H1 (cell line): ENCODE data around the gene SAFB. TPM values are rescaled to one million over a fixed set of nuclear protein-coding genes. Genes with fewer than 3 reads are reported as not detected.

Source experiments
- CTCF ChIP-seq, 3 experiments: IDR thresholded peaks; 1 replicate in 2 of 3; 2 replicates in 1 of 3; pipeline versions ENCODE4 v1.5.1 to v1.6.1; 2011; ENCODE audit warnings: low read length in 3 of 3, mild to moderate bottlenecking in 3 of 3, inconsistent platforms in 2 of 3, low read depth in 1 of 3, moderate library complexity in 1 of 3; ENCODE audit not compliant: insufficient read depth in 1 of 3; ENCODE audit errors: control extremely low read depth in 1 of 3
- polyA plus RNA-seq, 7 experiments: library from polyadenylated mRNA; depleted of rRNA in 3 of 7; stranded (reverse) in 5 of 7; unstranded in 2 of 7; fragments of >200 nt in 5 of 7; fragments of 200-250 nt in 2 of 7; gene quantifications; 1 replicate in 5 of 7; 2 replicates in 1 of 7; 4 replicates in 1 of 7; pipeline versions ENCODE4 v1.2.1 to v1.2.3, GENCODE V29; 2011 to 2013; ENCODE audit warnings: missing spikeins in 2 of 7, mixed read lengths in 2 of 7
- total RNA-seq: library from RNA; stranded (reverse); fragmentation: NEBNext Ultra II Directional; extraction: Animal tissue kit (Norgen Biotek cat#: 25700); gene quantifications from 2 replicates; pipeline ENCODE4 v1.2.1, GENCODE V29; 2021

Gene SAFB
- total and polyA plus RNA-seq, 2 of the 8 experiments (the other 6 are each of a cell fraction or from before 2014, with no cell fraction given) = 27.0 to 110 TPM

GRCh38 chr19:5681391-5682106 is 58.7 kb downstream of the SAFB start (continued):
- no peak for TF ChIP-seq CTCF (IDR thresholded peaks at IDR 0.05; ENCODE audit: control extremely low read depth in 1 of 3, insufficient read depth in 1 of 3, low read depth in 1 of 3, low read length in 3 of 3)
